Amniotic epithelial cell (primary cell): ENCODE measurements around the gene FOXR1.
"Not testable (repeated sequence)": the region's sequence is repeated elsewhere in the genome, so short reads cannot be mapped to it uniquely, and the experiment has no call there.

Experiments used
- DNase-seq: peaks from one replicate; pipeline ENCODE4 v3.0.0-alpha.2; 2010; ENCODE audit warnings: low read depth

Gene FOXR1

GRCh38 chr11:118997627-118998387, 26.2 kb downstream of the FOXR1 start, which contains the start of gene CENATAC:
CENATAC (plus strand) TSS chr11:118998138; CDS start chr11:118998198, 60 bp downstream.
- peak; percentile 74 for DNase-seq

DNA sequence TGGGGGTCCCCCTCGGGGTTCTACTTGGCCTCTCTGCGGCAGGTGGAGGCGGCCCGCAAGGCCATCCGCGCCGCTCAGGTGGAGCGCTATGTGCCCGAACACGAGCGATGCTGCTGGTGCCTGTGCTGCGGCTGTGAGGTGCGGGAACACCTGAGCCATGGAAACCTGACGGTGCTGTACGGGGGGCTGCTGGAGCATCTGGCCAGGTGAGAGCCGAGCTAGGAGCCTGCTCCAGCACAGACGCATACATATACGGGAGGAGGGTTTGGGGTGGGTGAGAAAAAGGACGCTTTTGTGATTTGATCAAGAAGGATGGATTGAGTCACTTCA, 26.8 kb downstream of the FOXR1 start:
- no peak for DNase-seq

GRCh38 chr11:118998822-118999221, 27.3 kb downstream of the FOXR1 start:
- DNase-seq = peak; percentile 82

DNA sequence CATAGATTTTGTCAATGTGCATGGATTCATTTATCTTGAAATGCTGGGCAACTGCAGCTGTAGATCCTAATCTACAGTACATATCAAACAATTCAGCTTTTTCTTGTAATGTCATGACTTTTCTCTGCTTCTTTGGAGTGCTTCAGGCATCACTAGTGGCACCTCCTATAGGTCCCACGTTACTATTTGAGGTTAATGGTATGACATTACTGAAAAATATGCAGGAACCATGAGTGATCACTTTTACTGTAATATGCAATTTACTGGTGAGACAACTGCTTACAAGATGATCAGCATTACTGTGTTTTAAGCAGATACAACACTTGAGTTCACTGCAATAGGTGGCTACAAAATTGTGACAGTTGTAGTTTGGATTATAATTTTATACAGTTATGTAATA, 29.3 kb downstream of the FOXR1 start:
- no peak for DNase-seq

DNA sequence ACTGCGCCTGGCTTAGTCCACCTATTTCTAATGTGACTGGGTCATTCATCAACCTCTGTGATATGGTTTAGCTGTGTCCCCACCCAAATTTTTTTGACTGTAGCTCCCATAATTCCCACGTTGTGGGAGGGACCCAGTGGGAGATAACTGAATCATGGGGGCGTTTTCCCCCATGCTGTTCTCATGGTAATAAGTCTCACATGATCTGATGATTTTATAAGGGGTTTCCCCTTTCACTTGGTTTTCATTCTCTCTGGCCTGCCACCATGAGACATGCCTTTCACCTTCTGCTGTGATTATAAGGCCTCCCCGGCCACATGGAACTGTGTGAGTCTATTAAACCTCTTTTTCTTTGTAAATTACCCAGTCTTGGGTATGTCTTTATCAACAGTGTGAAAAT, 35.1 kb downstream of the FOXR1 start:
- no peak for DNase-seq

- DNase-seq = no peak
These were observed 40.0 kb downstream of the FOXR1 start for GRCh38 chr11:119011476-119012053.

DNA sequence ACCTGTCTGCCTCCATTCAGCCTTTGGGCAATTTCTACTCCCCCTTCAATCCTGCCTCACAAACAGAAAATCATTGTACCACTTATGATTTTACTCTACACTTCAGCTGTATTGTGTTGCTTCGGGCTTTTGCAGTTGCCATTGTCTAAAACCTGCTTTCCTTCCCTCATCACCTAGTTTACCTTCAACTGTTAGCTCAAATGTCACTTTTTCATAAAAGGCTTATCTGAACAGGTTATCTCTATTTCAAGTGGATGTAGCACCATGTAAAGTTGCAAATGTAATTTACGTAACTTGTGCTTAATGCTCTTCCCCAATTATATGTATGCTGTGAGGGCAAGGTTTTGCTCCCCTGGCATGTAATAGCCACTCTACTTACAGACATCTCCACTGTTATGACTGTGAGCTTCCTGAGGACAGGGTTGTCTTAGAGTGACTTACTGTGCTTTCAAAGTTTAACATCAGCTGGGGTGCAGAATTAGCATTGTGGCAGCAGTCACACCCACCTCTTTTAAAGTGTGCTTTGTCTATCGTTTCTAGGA, 41.1 kb downstream of the FOXR1 start:
- DNase-seq = no peak

- no peak for DNase-seq
These were observed 42.8 kb downstream of the FOXR1 start for GRCh38 chr11:119014209-119014924.

DNA sequence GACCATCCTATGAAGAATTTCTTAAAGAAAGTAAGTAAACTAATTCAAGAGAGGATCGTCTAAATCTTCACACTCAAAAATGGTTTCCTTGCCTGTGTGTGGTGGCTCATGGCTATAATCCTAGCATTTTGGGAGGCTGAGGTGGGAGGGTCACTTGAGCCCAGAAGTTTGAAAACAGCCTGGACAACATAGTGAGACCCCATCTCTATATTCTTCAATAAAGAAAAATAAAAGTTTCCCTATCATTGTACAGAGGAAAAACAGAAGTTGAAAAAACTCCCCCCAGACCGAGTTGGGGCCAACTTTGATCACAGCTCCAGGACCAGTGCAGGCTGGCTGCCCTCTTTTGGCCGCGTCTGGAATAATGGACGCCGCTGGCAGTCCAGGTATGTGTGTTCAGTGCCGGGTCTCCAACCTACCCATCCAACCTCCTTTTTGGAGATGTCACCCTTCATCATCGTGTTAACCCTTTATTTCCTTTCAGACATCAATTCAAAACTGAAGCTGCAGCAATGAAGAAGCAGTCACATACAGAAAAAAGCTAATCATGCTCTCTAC, 43.6 kb downstream of the FOXR1 start:
- no peak for DNase-seq

GRCh38 chr11:119016216-119017009, 44.9 kb downstream of the FOXR1 start:
- DNase-seq = no peak

DNA sequence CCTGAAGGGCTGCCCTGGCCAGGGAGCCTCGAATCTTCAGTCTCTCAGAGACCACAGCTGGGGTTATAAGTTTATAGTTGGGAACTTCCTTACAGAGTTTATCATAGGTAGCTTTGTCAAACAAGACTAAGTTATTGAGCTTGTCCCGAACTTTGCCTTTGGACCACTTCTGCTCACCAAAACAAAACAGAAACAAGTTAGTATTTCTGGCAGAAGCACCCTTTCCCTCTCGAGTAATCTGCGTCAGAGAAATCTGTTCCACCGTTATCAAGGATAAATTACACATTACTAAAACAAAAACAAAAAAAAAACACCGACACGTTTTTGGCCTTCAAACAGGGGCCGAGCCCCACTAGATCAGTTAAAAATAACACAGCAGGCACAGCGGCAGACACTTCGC, 45.8 kb downstream of the FOXR1 start:
- DNase-seq = not testable (repeated sequence)

DNA sequence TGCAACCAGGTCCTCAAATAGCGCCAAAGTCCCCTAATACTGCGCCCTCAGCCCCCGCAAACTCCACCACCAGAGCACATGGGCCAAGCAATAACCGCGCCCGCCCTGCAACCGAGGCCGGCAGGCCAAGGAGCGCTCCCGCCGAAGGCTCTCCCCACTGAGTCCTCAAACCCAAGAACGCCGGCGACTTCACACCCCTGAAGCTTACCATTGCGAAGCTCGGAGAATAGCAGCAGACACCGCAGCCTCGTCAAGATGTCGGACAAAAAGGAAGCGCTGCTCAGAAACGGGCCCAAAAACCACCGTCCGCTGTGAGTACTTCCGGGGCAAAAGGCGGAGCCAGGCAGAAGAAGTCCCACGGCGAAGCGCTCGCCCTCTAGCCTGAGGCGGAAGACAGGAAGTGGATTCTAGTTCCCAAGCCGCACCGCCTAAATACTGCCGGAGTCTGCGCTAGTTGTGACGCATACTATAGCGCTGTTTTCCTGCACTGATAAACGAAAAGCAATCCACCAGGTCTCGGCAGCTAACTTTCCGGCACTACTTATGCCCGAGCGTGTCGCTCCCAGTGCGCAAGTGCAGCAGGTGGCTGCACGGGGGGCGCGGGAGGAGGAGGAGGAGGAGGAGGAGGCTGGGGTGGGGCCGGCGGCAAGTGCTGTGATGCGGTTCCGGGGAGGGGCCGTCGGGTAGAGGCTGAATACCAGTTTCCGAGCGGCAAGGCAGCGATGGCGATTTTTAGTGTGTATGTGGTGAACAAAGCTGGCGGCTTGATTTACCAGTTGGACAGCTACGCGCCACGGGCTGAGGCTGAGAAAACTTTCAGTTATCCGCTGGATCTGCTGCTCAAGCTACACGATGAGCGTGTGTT, 46.7 kb downstream of the FOXR1 start, which contains the start of the genes RPS25 and TRAPPC4:
TSS of gene RPS25 (minus strand) at position 270 of the 865 bp plus-strand sequence. CDS start at position 211, 59 bp downstream.
TSS of gene TRAPPC4 (plus strand) at position 693 of the 865 bp plus-strand sequence. CDS start at position 723, 30 bp downstream.
- peak; percentile 95 for DNase-seq

- DNase-seq = no peak
These were observed 48.4 kb downstream of the FOXR1 start for GRCh38 chr11:119019996-119020395.

DNA sequence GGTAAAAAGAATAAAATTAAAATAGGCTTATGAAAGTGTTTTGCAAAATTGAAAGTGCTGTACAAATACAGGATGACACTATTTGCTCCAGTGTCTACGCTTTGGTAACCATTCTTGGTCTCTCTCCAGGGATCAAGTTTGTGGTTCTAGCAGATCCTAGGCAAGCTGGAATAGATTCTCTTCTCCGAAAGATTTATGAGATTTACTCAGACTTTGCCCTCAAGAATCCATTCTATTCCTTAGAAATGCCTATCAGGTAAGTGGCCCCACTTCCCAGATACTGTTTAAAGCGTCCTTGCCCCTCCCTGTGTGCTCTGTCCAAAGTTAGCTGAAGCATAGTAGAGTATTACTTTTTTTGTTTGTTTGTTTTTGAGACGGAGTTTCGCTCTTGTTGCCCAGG, 50.1 kb downstream of the FOXR1 start:
- DNase-seq = no peak

- peak; percentile 62 for DNase-seq
These were observed 52.2 kb downstream of the FOXR1 start for GRCh38 chr11:119023741-119024140.

GRCh38 chr11:119024430-119025098, 53.0 kb downstream of the FOXR1 start:
- no peak for DNase-seq

DNA sequence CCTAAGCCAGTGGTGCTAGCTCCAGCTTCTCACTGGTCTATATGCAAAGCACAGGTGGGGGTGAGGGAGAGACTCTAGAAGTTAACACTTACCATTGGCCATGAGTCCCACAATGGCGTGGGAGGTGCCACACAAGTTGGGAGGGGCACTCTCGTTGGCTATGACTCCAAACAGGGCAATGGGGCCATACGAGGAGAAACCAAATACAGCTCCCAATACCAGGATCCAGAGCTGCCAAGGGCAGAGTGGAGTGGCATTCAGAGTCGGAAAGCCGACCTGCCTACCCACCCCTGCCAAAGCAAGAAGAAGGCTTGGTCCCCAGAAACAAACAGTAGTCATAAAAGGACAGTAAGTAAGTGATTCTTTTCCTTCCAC, 53.5 kb downstream of the FOXR1 start:
- DNase-seq = no peak

DNA sequence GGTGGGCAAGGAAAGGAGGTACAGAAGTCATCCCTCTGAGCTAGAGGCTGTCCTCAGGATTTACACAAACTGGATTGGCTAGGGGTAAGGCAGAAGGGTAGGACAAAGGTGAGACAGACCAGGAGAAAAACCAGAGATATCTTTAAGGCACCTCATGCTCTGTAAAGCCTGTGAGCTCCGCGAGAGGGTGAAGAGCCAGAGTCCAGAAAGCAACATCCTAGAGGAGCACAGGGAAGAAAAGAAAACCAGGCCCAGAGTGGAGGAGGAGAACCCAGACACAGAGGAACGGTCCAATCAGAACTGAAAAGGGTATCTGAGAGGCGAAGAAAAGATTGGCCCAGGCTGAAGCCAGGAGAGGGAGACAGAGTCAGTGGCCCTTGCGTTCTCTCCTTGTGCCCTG, 54.0 kb downstream of the FOXR1 start:
- DNase-seq = no peak

GRCh38 chr11:119025978-119026766, 54.6 kb downstream of the FOXR1 start:
- no peak for DNase-seq
